ENCODE measurements around the gene CYP2C18. TPM values are rescaled to one million over a fixed set of nuclear protein-coding genes. Genes with fewer than 3 reads are reported as not detected.
"Not testable (repeated sequence)": the region's sequence is repeated elsewhere in the genome, so short reads cannot be mapped to it uniquely, and the experiment has no call there.

CYP2C18 gene
- total RNA-seq, 1 donor from 2014 or later, result not detected

DNA sequence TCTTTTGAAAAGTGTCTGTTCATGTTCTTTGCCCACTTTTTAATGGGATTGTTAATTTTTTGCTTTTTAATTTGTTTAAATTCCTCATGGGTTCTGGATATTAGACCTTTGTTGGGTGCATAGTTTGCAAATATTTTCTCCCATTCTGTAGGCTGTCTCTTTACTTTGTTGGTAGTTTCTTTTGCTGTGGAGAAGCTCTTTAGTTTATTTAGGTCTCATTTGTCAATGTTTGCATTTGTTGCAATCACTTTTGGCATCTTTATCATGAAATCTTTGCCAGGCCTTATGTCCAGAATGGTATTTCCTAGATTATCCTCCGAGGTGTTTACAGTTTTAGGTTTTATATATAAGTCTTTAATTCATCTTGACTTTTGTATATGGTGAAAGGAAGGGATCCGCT, 55.1 kb downstream of the CYP2C18 start:
- DNase-seq (ENCODE audit: low read depth, low spot score), result no peak

DNA sequence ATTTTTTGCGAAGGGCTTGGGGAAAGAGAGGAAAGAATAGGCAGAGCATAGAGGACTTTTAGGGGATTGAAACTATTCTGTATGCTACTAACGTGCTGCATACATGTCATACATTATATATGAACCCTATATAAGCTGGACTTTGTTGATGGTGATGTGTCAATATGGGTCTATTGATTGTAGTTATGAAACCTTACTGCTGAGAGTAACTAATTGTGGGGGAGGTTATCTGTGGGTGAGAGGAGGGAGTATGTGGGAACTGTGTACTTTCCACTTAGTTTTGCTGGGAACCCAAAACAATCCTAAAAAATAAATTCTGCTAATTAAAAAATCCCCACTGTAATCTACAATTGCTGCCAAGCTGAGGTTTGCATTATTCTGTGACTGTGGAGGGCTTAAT, 63.6 kb downstream of the CYP2C18 start:
- DNase-seq (ENCODE audit: low read depth, low spot score), result no peak

DNA sequence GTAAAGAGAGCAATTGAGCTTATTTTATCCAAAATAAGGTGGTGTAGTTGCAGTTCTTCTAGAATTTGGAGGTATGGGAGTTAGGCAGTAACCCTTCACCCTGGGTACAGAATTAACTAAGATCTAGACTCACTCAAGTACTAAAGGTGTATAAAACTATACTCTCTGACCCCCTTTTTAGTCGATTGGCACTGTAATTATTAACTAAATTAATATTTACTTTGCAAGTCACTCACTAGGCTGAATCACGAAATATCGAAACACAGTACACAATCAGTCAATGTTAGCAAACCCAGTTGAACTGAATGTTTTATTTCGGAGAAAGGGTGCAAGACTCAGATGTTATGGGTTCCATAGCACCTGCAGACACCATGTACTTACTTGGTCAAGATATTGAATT, 64.3 kb downstream of the CYP2C18 start:
- DNase-seq (ENCODE audit: low read depth, low spot score), result no peak

- DNase-seq (ENCODE audit: low read depth, low spot score), result no peak
Measured at GRCh38 chr10:94757916-94758315, 74.4 kb downstream of the CYP2C18 start.

GRCh38 chr10:94760586-94761178, 77.2 kb downstream of the CYP2C18 start:
- DNase-seq (ENCODE audit: low read depth, low spot score), result no peak

DNA sequence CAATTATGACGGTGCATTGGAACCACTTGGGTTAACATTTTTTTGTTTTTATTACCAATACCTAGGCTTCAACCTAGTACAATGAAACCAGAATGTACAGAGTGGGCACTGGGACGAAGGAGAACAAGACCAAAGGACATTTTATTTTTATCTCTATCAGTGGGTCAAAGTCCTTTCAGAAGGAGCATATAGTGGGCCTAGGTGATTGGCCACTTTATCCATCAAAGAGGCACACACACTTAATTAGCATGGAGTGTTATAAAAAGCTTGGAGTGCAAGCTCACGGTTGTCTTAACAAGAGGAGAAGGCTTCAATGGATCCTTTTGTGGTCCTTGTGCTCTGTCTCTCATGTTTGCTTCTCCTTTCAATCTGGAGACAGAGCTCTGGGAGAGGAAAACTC, 78.9 kb downstream of the CYP2C18 start, which contains the start of gene CYP2C19:
Gene CYP2C19 (plus strand): TSS at position 289 of the 400 bp plus-strand sequence. CDS start 25 bp downstream, at position 314.
- no peak for DNase-seq (ENCODE audit: low read depth, low spot score)

- not testable (repeated sequence) for DNase-seq (ENCODE audit: low read depth, low spot score)
Measured at GRCh38 chr10:94775425-94775824, 91.9 kb downstream of the CYP2C18 start.

DNA sequence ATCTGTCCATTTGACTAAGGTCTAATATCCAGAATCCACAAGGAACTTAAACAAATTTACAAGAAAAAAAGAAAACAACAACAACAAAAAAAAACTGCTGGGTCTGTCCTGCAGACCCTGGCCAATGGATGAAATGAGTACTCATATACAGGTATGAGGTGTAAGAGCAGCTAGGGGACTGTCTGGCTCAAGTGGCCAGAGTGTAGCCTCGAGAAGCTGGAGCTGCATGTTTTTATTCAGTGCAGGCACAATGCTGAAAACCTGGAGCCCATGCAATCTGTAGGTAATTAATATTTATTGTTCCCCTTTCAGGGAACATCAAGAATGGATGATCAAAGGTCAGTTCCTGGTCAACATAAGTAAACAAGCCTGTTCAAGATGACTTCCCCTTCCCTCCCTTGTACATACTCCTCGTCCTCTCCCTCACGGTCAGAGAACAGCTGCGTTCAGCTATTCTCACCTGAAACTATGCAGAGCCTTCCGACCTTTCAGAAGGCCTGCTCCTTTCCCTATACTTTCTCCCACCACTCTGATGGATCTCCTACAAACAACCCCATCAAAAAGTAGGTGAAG, 94.4 kb downstream of the CYP2C18 start:
- DNase-seq (ENCODE audit: low read depth, low spot score), result no peak

DNA sequence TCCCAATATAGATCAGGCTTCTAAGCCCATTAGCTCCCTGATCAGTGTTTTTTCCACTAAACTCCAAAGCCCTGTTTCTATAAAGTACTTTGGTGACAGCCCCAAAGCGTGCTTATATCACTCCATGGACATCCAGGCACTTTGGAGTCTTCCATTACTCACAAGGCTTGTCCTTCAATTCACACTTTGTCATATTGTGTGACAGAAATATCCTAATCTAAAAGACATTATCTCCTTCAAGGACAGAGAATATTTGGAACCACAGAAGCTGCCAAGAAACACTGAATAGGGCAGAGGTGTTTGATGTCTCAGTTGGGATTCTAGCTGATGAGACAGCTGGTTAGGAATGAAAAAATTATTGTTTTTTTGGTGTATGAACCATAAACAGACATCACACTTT, 97.3 kb downstream of the CYP2C18 start:
- DNase-seq (ENCODE audit: low read depth, low spot score), result no peak

DNA sequence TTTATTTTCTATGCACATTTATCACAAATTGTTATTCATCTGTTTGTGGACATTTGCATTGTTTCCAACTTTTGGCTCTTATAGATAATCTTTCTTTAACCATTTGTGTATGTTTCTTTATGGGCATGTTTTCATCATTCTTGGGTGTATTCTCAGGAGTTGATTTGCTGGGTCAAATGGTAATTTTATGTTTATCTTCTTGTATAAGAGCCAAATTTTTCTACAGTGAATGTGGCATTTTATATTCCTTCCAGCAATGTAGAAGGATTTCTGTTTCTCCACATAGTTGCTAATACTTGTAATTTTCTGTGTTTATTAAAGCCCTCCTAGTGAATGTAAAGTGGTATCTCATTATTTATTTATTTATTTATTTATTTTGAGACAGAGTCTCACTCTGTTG, 100.7 kb downstream of the CYP2C18 start:
- DNase-seq (ENCODE audit: low read depth, low spot score), result no peak

DNA sequence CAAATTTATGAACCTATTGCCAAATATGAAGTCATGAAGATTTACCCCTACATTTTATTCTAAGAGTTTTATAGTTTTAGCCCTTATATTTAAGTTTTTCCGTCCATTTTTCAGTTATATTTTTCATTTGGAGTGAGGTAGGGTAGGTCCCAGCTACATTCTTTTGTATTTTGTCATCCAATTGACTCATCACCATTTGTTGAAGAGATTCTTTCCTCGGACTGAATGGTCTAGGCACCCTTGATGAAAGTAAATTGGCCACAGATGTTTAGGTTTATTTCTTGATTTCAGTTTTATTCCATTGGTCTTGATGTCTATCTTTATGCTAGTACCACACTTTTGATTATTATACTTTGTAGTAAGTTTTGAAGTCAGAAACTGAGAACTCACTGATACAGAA, 101.7 kb downstream of the CYP2C18 start:
- DNase-seq (ENCODE audit: low read depth, low spot score), result no peak

Other genes with a start within 250 kb of the CYP2C18 start
- 44.5 and 69.5 TPM in 2 replicates for gene HELLS, start 137.9 kb upstream of the CYP2C18 start, total RNA-seq
- 0.07 TPM in 1 of 2 replicates, not detected in the other for gene CYP2C19, start 79.0 kb downstream of the CYP2C18 start, total RNA-seq

All from pulmonary artery endothelial cell (primary cell).